WTC11 (cell line): ENCODE results near the gene CHAT. TPM values are rescaled to one million over a fixed set of nuclear protein-coding genes. Genes with fewer than 3 reads are reported as not detected.

ENCODE experiments used
- ATAC-seq: fragments of 200-7000 bp; cut with Tn5 transposase; 2 replicates; pipeline ENCODE4 v1.10.0; 2021; ENCODE audit warnings: mild to moderate bottlenecking, moderate library complexity
- CTCF ChIA-PET: fragments of 300-600 bp; sonication (Branson Sonifier 250); formaldehyde crosslinking; loops from one replicate; lab custom pipeline; 2021; ENCODE audit warnings: antibody characterized with exemption; lab: Charles Lee
- POLR2A ChIA-PET: fragments of 350-600 bp; sonication (Branson Sonifier 250); formaldehyde crosslinking; loops from one replicate; lab custom pipeline; 2021; ENCODE audit warnings: antibody characterized with exemption; lab: Charles Lee
- DNase-seq: peaks from one replicate; pipeline ENCODE4 v3.0.0; 2021; ENCODE audit warnings: low spot score
- H3K27ac Mint-ChIP-seq: 2 replicates; pipeline ENCODE4 v1.8.0; 2021; ENCODE audit warnings: mixed read lengths
- H3K27me3 Mint-ChIP-seq: 2 replicates; pipeline ENCODE4 v1.8.0; 2021; ENCODE audit warnings: low read depth, mild to moderate bottlenecking, moderate library complexity, mixed read lengths
- H3K36me3 Mint-ChIP-seq: 2 replicates; pipeline ENCODE4 v1.8.0; 2021; ENCODE audit warnings: mixed read lengths
- H3K4me1 Mint-ChIP-seq: 2 replicates; pipeline ENCODE4 v1.8.0; 2022; ENCODE audit warnings: mixed read lengths
- H3K4me3 Mint-ChIP-seq: 2 replicates; pipeline ENCODE4 v1.8.0; 2021; ENCODE audit warnings: mild to moderate bottlenecking, moderate library complexity, mixed read lengths
- H3K9me3 Mint-ChIP-seq: 2 replicates; pipeline ENCODE4 v1.8.0; 2021; ENCODE audit warnings: mixed read lengths
- ATF1 ChIP-seq: sonication (generic); formaldehyde crosslinking; IDR thresholded peaks from 2 replicates; pipeline ENCODE4 v1.8.1; 2023; ENCODE audit warnings: mild to moderate bottlenecking, moderate library complexity, missing genetic modification reagents
- ELF4 ChIP-seq: sonication (generic); formaldehyde crosslinking; IDR thresholded peaks from 2 replicates; pipeline ENCODE4 v1.8.1; 2022; ENCODE audit warnings: low read depth, mild to moderate bottlenecking, moderate library complexity, missing genetic modification reagents
- FOXK1 ChIP-seq: sonication (generic); formaldehyde crosslinking; IDR thresholded peaks from 2 replicates; pipeline ENCODE4 v1.8.0; 2022; ENCODE audit warnings: mild to moderate bottlenecking, moderate library complexity, missing genetic modification reagents
- HMGA2 ChIP-seq: fragments of 250-450 bp; sonication (Bioruptor Pico); IDR thresholded peaks from 2 replicates; pipeline ENCODE4 v1.4.0; 2021; ENCODE audit warnings: mild to moderate bottlenecking, moderate library complexity
- IRF2 ChIP-seq: sonication (generic); formaldehyde crosslinking; IDR thresholded peaks from 2 replicates; pipeline ENCODE4 v1.8.0; 2022; ENCODE audit warnings: low read depth, missing genetic modification reagents, borderline replicate concordance
- JAZF1 ChIP-seq: fragments of 250-450 bp; sonication (Bioruptor Pico); IDR thresholded peaks from 2 replicates; pipeline ENCODE4 v1.9.0; 2021; ENCODE audit warnings: moderate library complexity, mild to moderate bottlenecking, inconsistent platforms
- KAT7 ChIP-seq: sonication (generic); formaldehyde crosslinking; IDR thresholded peaks from 2 replicates; pipeline ENCODE4 v1.8.1; 2023; ENCODE audit warnings: missing genetic modification reagents, mild to moderate bottlenecking, borderline replicate concordance
- NFATC4 ChIP-seq: fragments of 250-450 bp; sonication (Bioruptor Pico); IDR thresholded peaks from 2 replicates; pipeline ENCODE4 v1.9.0; 2021; ENCODE audit warnings: mild to moderate bottlenecking
- NR1H2 ChIP-seq: sonication (generic); formaldehyde crosslinking; IDR thresholded peaks from 2 replicates; pipeline ENCODE4 v1.9.0; 2021; ENCODE audit warnings: mild to moderate bottlenecking, moderate library complexity, missing genetic modification reagents
- PRDM15 ChIP-seq: sonication (generic); formaldehyde crosslinking; IDR thresholded peaks from 2 replicates; pipeline ENCODE4 v1.8.0; 2022; ENCODE audit warnings: missing genetic modification reagents
- PREB ChIP-seq: sonication (generic); formaldehyde crosslinking; IDR thresholded peaks from 2 replicates; pipeline ENCODE4 v1.8.1; 2022; ENCODE audit warnings: mild to moderate bottlenecking, missing genetic modification reagents, moderate library complexity, borderline replicate concordance
- RELA ChIP-seq: sonication (generic); formaldehyde crosslinking; IDR thresholded peaks from 2 replicates; pipeline ENCODE4 v1.8.1; 2022; ENCODE audit warnings: missing genetic modification reagents, mild to moderate bottlenecking, borderline replicate concordance
- SMAD3 ChIP-seq: sonication (generic); formaldehyde crosslinking; IDR thresholded peaks from 2 replicates; pipeline ENCODE4 v1.8.0; 2022; ENCODE audit warnings: missing genetic modification reagents, mild to moderate bottlenecking, borderline replicate concordance
- TEAD4 ChIP-seq: sonication (generic); formaldehyde crosslinking; IDR thresholded peaks from 2 replicates; pipeline ENCODE4 v1.8.0; 2022; ENCODE audit warnings: mild to moderate bottlenecking, missing genetic modification reagents
- ZNF281 ChIP-seq: sonication (generic); formaldehyde crosslinking; IDR thresholded peaks from 2 replicates; pipeline ENCODE4 v1.8.0; 2023; ENCODE audit warnings: mild to moderate bottlenecking, missing genetic modification reagents
- ZNF317 ChIP-seq: sonication (generic); formaldehyde crosslinking; IDR thresholded peaks from 2 replicates; pipeline ENCODE4 v1.8.1; 2023; ENCODE audit warnings: low read depth, mild to moderate bottlenecking, moderate library complexity, missing genetic modification reagents, borderline replicate concordance
- total RNA-seq: library from RNA; stranded (reverse); gene quantifications from 3 replicates; pipeline ENCODE4 v1.2.3, GENCODE V29; 2021
- TF ChIP-seq, protein P1 (sequence below): sonication (generic); formaldehyde crosslinking; IDR thresholded peaks from 2 replicates; pipeline ENCODE4 v1.8.1; 2023; ENCODE audit warnings: mild to moderate bottlenecking, missing genetic modification reagents

Gene CHAT
- total RNA-seq, 1 experiment from 2014 or later = not detected

- CTCF ChIA-PET = interaction anchor here (0.9 kb wide), 1 partner anchor 39 kb away, joined by 3 read pairs; no protein-coding TSS in a partner anchor
- DNase-seq (peak; percentile 2), ATAC-seq (no peak)
- POLR2A ChIA-PET = no interaction called here
- Mint-ChIP-seq H3K27me3 (peaks cover under 1% of the 10 kb centered on the region; the same call in 1 of the 2 replicates), H3K4me1 (no peaks in the 10 kb centered on the region), H3K27ac (no peak overlapping the region), H3K4me3 (no peak overlapping the region), H3K36me3 (no peaks in the 10 kb centered on the region), H3K9me3 (no peaks in the 10 kb centered on the region)
- TF ChIP-seq ELF4 (CRISPR knock-in tag) (no peak), IRF2 (CRISPR knock-in tag) (no peak), PRDM15 (no peak), NFATC4 (CRISPR knock-in tag) (no peak), NR1H2 (no peak), JAZF1 (no peak), PREB (CRISPR knock-in tag) (no peak), ATF1 (CRISPR knock-in tag) (no peak), ZNF281 (CRISPR knock-in tag) (no peak), SMAD3 (no peak), TEAD4 (CRISPR knock-in tag) (no peak), KAT7 (CRISPR knock-in tag) (no peak), FOXK1 (no peak), RELA (no peak), ZNF317 (CRISPR knock-in tag) (no peak), HMGA2 (CRISPR knock-in tag) (no peak)
- TF ChIP-seq, protein P1, sequence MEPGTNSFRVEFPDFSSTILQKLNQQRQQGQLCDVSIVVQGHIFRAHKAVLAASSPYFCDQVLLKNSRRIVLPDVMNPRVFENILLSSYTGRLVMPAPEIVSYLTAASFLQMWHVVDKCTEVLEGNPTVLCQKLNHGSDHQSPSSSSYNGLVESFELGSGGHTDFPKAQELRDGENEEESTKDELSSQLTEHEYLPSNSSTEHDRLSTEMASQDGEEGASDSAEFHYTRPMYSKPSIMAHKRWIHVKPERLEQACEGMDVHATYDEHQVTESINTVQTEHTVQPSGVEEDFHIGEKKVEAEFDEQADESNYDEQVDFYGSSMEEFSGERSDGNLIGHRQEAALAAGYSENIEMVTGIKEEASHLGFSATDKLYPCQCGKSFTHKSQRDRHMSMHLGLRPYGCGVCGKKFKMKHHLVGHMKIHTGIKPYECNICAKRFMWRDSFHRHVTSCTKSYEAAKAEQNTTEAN (CRISPR knock-in tag) = no peak
These were observed 18.1 kb downstream of the CHAT start for GRCh38 chr10:49631975-49632374.
